ENCODE data around the gene OTOA.

DNA sequence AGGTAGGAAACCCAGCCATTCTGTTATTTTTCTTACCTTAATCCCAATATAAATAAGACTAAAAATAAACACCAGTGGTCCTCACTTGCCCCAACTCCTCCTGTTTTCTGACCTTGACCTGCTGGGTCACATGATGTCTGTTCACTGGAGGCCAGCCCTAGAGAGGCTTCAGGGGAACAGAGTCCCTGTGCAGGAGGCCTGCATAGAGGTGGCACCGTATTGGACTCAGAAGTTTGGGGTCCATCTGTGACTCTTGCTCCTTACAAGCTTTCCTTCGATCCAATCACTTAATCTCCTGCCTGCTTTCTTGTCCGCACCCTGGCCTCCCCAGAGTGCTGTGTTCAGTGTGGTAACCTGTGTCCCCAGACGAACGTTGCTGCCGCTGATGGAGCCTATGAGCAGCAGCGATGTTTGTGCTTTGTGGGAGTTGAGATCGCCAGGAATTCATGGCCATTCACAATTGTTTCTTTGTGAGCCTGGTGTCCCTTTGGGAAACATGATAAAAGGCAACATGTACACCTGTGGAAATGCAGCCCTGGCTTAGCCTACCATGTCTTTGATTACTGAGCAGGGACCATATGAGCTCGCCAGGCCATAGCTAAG is 16.1 kb upstream of the OTOA start:
- TF ChIP-seq ZNF274 (IDR thresholded peaks at IDR 0.05; ENCODE audit: low read depth, low read length) (no peak), SUZ12 (IDR thresholded peaks at IDR 0.05; ENCODE audit: extremely low read depth, insufficient read depth, insufficient read length) (no peak)
